ENCODE data around the gene CYGB. TPM values are rescaled to one million over a fixed set of nuclear protein-coding genes. Genes with fewer than 3 reads are reported as not detected.
A peak's percentile ranks its signal among the peaks of the same experiment; 100 is the strongest.

Gene CYGB
- total and polyA plus RNA-seq, 7 donors, result 6.4 to 14.6 (median 11.0) TPM

GRCh38 chr17:76484228-76484725 is 53.2 kb downstream of the CYGB start:
- no peak overlapping the region for H3K27ac ChIP-seq
- 87 to 93% (median 89%) methylated on average over 11 of the region's 11 CpGs for WGBS, 3 donors
- H3K36me3 ChIP-seq (ENCODE audit: insufficient read depth in 1 of 2, low read depth in 1 of 2), result peaks cover 0 to 18% of the 10 kb centered on the region in 2 donors
- intact Hi-C loops (cut with DNase I), result no loop called here
- no peaks in the 10 kb centered on the region for H3K9me3 ChIP-seq
- no peak for ATAC-seq
- no peak overlapping the region for H3K4me3 ChIP-seq
- no peak for DNase-seq
- no peaks in the 10 kb centered on the region for H3K4me1 ChIP-seq
- TF ChIP-seq CTCF (IDR thresholded peaks at IDR 0.05), result no peak
- H3K27me3 ChIP-seq (ENCODE audit: insufficient read depth in 3 of 3, low read length in 2 of 3), result no peaks in the 10 kb centered on the region

DNA sequence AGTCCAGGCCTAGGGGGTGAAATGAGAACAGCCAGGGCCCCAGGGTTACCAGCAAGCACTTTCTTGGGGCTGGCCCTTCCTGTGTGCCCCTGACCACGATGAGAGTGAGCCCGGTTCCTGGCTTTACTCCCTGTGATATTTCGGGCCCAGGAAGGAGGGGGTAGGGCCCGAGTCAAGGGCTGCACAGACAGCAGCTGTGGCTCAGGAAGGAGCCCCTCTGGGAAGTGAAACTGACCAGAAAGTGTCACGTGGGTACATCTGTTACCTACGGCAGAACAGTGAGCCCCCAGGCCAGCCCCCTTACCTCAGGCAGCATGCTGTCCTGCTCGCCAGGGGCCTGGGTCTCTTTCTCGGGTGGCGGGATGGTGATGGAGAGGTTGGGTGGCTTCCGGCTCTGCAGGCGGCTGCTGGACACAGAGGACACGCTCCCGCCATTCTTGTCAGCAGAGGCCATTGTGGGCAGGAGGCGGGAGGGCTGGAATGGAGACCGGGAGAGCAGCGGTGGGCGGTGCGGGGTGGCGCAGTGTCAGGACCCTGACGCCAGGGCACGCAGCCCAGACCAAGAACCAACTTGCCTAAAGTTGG is 56.3 kb downstream of the CYGB start:
- no peak overlapping the region for H3K4me3 ChIP-seq
- H3K36me3 ChIP-seq (ENCODE audit: insufficient read depth in 1 of 2, low read depth in 1 of 2), result peaks cover 0 to 21% of the 10 kb centered on the region in 2 donors
- intact Hi-C loops (cut with DNase I), result no loop called here
- no peaks in the 10 kb centered on the region for H3K9me3 ChIP-seq
- no peaks in the 10 kb centered on the region for H3K27me3 ChIP-seq (ENCODE audit: insufficient read depth in 3 of 3, low read length in 2 of 3)
- ATAC-seq (peak in 1 of 4 donors; percentile 17), DNase-seq (no peak)
- no peak overlapping the region for H3K27ac ChIP-seq
- no peaks in the 10 kb centered on the region for H3K4me1 ChIP-seq
- TF ChIP-seq CTCF (IDR thresholded peaks at IDR 0.05), result no peak
- 72 to 81% (median 75%) methylated on average over 20 to 21 of the region's 21 CpGs for WGBS, 3 donors

DNA sequence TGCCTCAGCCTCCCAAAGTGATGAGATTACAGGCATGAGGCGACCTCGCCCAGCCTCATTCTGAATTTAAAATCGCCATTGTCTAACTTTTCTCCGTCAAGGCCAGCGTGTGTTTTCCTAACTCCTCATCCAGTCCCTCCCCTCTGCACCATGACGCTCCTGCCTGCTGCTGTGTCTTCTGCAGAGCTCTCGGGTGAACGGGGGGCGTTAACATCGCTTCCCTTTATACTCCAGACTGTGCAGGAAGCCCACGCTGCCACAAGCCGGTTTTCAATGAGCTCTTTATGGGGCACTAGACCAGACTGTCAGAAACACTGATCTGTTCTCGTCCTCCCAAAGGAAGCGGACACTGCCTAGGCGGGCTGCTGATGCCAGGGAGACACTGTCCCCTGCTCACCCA is 56.9 kb downstream of the CYGB start:
- TF ChIP-seq CTCF (IDR thresholded peaks at IDR 0.05), result no peak
- H3K4me3 ChIP-seq, result no peak overlapping the region
- intact Hi-C loops (cut with DNase I), result no loop called here
- peaks cover 0 to 21% of the 10 kb centered on the region in 2 donors for H3K36me3 ChIP-seq (ENCODE audit: insufficient read depth in 1 of 2, low read depth in 1 of 2)
- no peak for DNase-seq
- H3K27ac ChIP-seq, result no peak overlapping the region
- no peaks in the 10 kb centered on the region for H3K4me1 ChIP-seq
- no peaks in the 10 kb centered on the region for H3K9me3 ChIP-seq
- no peak for ATAC-seq
- 65 to 71% (median 67%) methylated on average over 15 of the region's 15 CpGs for WGBS, 3 donors
- no peaks in the 10 kb centered on the region for H3K27me3 ChIP-seq (ENCODE audit: insufficient read depth in 3 of 3, low read length in 2 of 3)

- ATAC-seq (no peak), DNase-seq (no peak)
- Histone ChIP-seq H3K4me3 (no peak overlapping the region), H3K27ac (no peak overlapping the region), H3K9me3 (no peaks in the 10 kb centered on the region), H3K4me1 (no peaks in the 10 kb centered on the region), H3K36me3 (ENCODE audit: insufficient read depth in 1 of 2, low read depth in 1 of 2) (peaks cover 0 to 29% of the 10 kb centered on the region in 2 donors), H3K27me3 (ENCODE audit: insufficient read depth in 3 of 3, low read length in 2 of 3) (no peaks in the 10 kb centered on the region)
- intact Hi-C loops (cut with DNase I), result no loop called here
- 90 to 92% (median 91%) methylated on average over 14 of the region's 14 CpGs for WGBS, 3 donors
- no peak for TF ChIP-seq CTCF (IDR thresholded peaks at IDR 0.05)
Measured at GRCh38 chr17:76479515-76480060, 57.9 kb downstream of the CYGB start.
